CMK (cell line): Measurements from ENCODE around the gene C19orf73.

Experiments
- DNase-seq: peaks from one replicate; pipeline ENCODE4 v3.0.0-alpha.2; 2010; ENCODE audit warnings: low read depth

Gene C19orf73

GRCh38 chr19:49118565-49119410 is at the start of gene C19orf73:
Gene C19orf73 (minus strand): TSS chr19:49119143. CDS start chr19:49119022, 121 bp downstream.
- peak; percentile 95 for DNase-seq

GRCh38 chr19:49168421-49168820 is 49.5 kb upstream of the C19orf73 start:
- DNase-seq: no peak

GRCh38 chr19:49167857-49168409 is 49.0 kb upstream of the C19orf73 start:
- DNase-seq: no peak

- DNase-seq: no peak
These were observed 46.9 kb upstream of the C19orf73 start for GRCh38 chr19:49165865-49166301.

GRCh38 chr19:49165111-49165750 is 46.3 kb upstream of the C19orf73 start:
- DNase-seq: no peak

GRCh38 chr19:49161987-49162386 is 43.0 kb upstream of the C19orf73 start:
- no peak for DNase-seq

GRCh38 chr19:49160450-49161189 is 41.7 kb upstream of the C19orf73 start:
- no peak for DNase-seq

GRCh38 chr19:49157445-49158224 is 38.7 kb upstream of the C19orf73 start, which contains the start of gene TRPM4:
Gene TRPM4 (plus strand): TSS chr19:49157792. CDS start chr19:49157867, 75 bp downstream.
- DNase-seq: peak; percentile 70

- no peak for DNase-seq
These were observed 36.9 kb upstream of the C19orf73 start for GRCh38 chr19:49155820-49156346.

- DNase-seq: no peak
These were observed 36.3 kb upstream of the C19orf73 start, which contains the start of gene HRC for GRCh38 chr19:49155005-49155819. Gene HRC (minus strand): TSS chr19:49155396. CDS start chr19:49155237, 159 bp downstream.

GRCh38 chr19:49154279-49154678 is 35.3 kb upstream of the C19orf73 start:
- DNase-seq: no peak

- DNase-seq: no peak
These were observed 34.3 kb upstream of the C19orf73 start for GRCh38 chr19:49153167-49153809.

GRCh38 chr19:49152119-49152550 is 33.2 kb upstream of the C19orf73 start:
- DNase-seq: no peak

GRCh38 chr19:49151267-49152118 is 32.5 kb upstream of the C19orf73 start:
- DNase-seq: peak; percentile 70

GRCh38 chr19:49150944-49151243 is 32.0 kb upstream of the C19orf73 start:
- no peak for DNase-seq

GRCh38 chr19:49150106-49150943 is 31.4 kb upstream of the C19orf73 start:
- DNase-seq: peak; percentile 91

GRCh38 chr19:49149652-49150105 is 30.7 kb upstream of the C19orf73 start:
- peak; percentile 71 for DNase-seq
